B cell (primary cell): ENCODE measurements around the gene PRM1. TPM values are rescaled to one million over a fixed set of nuclear protein-coding genes. Genes with fewer than 3 reads are reported as not detected.

Source experiments
- ATAC-seq: fragments of 200-7000 bp; cut with Tn5 transposase; one replicate; pipeline ENCODE4 v1.10.0; 2021; ENCODE audit warnings: low read depth, mild to moderate bottlenecking, moderate number of reproducible peaks, moderate library complexity
- CTCF ChIA-PET: fragments of 350-600 bp; sonication (Branson Sonifier 250); formaldehyde crosslinking; loops from one replicate; lab custom pipeline; 2021; ENCODE audit warnings: antibody characterized with exemption, inconsistent platforms; lab: Charles Lee
- POLR2A ChIA-PET: fragments of 350-600 bp; sonication (Branson Sonifier 250); formaldehyde crosslinking; loops from one replicate; lab custom pipeline; 2021; ENCODE audit warnings: antibody characterized with exemption; lab: Charles Lee
- DNase-seq: peaks from one replicate; pipeline ENCODE4 v3.0.0; 2013
- H2AFZ ChIP-seq: 2 replicates; pipeline ENCODE4 v1.6.1; 2012; ENCODE audit warnings: mild to moderate bottlenecking, low read depth, low read length; ENCODE audit not compliant: insufficient read depth, poor library complexity, severe bottlenecking
- H3K27ac ChIP-seq, 2 donors: 1 replicate in 1 of 2; 2 replicates in 1 of 2; pipeline ENCODE4 v1.5.1; 2012 to 2013; ENCODE audit warnings: low read length in 2 of 2, mild to moderate bottlenecking in 2 of 2, moderate library complexity in 1 of 2
- H3K27me3 ChIP-seq, 4 experiments: fragments of 200-600 bp in 1 of 4; sonication (generic) in 1 of 4; replicated peaks in 1 of 4; 1 replicate in 2 of 4; 2 replicates in 2 of 4; pipeline versions ENCODE4 v1.6.1 to v1.7.0; 2013 to 2016; ENCODE audit warnings: low read length in 3 of 4, mild to moderate bottlenecking in 2 of 4, mixed read lengths in 1 of 4, moderate library complexity in 1 of 4; ENCODE audit not compliant: insufficient read depth in 4 of 4, control insufficient read depth in 3 of 4; ENCODE audit errors: control extremely low read depth in 1 of 4
- H3K36me3 ChIP-seq, 2 experiments: replicated peaks in 1 of 2; 1 replicate in 1 of 2; 2 replicates in 1 of 2; pipeline versions ENCODE4 v1.6.1 to v1.7.1; 2013; ENCODE audit warnings: low read length in 1 of 2; ENCODE audit not compliant: insufficient read depth in 2 of 2, control insufficient read depth in 1 of 2; ENCODE audit errors: control extremely low read depth in 1 of 2, extremely low read depth in 1 of 2
- H3K4me1 ChIP-seq, 2 donors: fragments of 200-600 bp in 1 of 2; sonication (generic) in 1 of 2; 1 replicate in 1 of 2; 2 replicates in 1 of 2; pipeline versions ENCODE4 v1.5.1 to v1.6.1; 2013 to 2017; ENCODE audit warnings: low read length in 2 of 2; ENCODE audit not compliant: control insufficient read depth in 2 of 2, insufficient read depth in 2 of 2
- H3K4me2 ChIP-seq: replicated peaks from 2 replicates; pipeline ENCODE3; 2012; ENCODE audit warnings: mild to moderate bottlenecking, low read depth, low read length; ENCODE audit not compliant: poor library complexity, severe bottlenecking
- H3K4me3 ChIP-seq, 5 experiments: fragments of 200-600 bp in 1 of 5; sonication (generic) in 1 of 5; 1 replicate in 3 of 5; 2 replicates in 2 of 5; pipeline versions ENCODE4 v1.5.1 to v1.7.0; 2011 to 2016; ENCODE audit warnings: low read length in 4 of 5, mild to moderate bottlenecking in 4 of 5, low read depth in 2 of 5, control low read depth in 1 of 5, moderate library complexity in 1 of 5; ENCODE audit not compliant: insufficient read depth in 1 of 5; ENCODE audit errors: control extremely low read depth in 1 of 5, extremely low read depth in 1 of 5
- H3K79me2 ChIP-seq: fragments of 200-600 bp; sonication (generic); one replicate; pipeline ENCODE4 v1.6.0; 2016; ENCODE audit warnings: low read length; ENCODE audit not compliant: control insufficient read depth, insufficient read depth
- H3K9ac ChIP-seq: fragments of 200-600 bp; sonication (generic); 2 replicates; pipeline ENCODE4 v1.6.1; 2017; ENCODE audit warnings: mild to moderate bottlenecking, low read length, moderate library complexity
- H3K9me3 ChIP-seq, 3 donors: one replicate each; pipeline versions ENCODE4 v1.6.1 to v1.7.1; 2013; ENCODE audit warnings: low read length in 2 of 3; ENCODE audit not compliant: control insufficient read depth in 2 of 3, insufficient read depth in 1 of 3; ENCODE audit errors: control extremely low read depth in 1 of 3
- H4K20me1 ChIP-seq: 2 replicates; pipeline ENCODE4 v1.6.0; 2012; ENCODE audit warnings: mild to moderate bottlenecking, low read length; ENCODE audit not compliant: insufficient read depth, control insufficient read depth, poor library complexity, severe bottlenecking
- H3K27ac Mint-ChIP-seq: one replicate; pipeline ENCODE4 v1.8.0; 2021; ENCODE audit warnings: mixed read lengths
- H3K27me3 Mint-ChIP-seq: one replicate; pipeline ENCODE4 v1.8.0; 2021; ENCODE audit warnings: mixed read lengths
- H3K4me1 Mint-ChIP-seq: one replicate; pipeline ENCODE4 v1.8.0; 2021; ENCODE audit warnings: mixed read lengths
- H3K4me3 Mint-ChIP-seq: one replicate; pipeline ENCODE4 v1.8.0; 2021; ENCODE audit warnings: mixed read lengths
- H3K9me3 Mint-ChIP-seq: one replicate; pipeline ENCODE4 v1.8.0; 2022; ENCODE audit warnings: mixed read lengths; ENCODE audit not compliant: insufficient read depth
- CTCF ChIP-seq: fragments of 200-600 bp; IDR thresholded peaks from one replicate; pipeline ENCODE4 v1.8.0; 2022; ENCODE audit warnings: antibody characterized with exemption, mild to moderate bottlenecking
- EZH2 ChIP-seq: IDR thresholded peaks from 2 replicates; pipeline ENCODE4 v1.6.1; 2012; ENCODE audit warnings: borderline replicate concordance, low read depth, mild to moderate bottlenecking, moderate library complexity, low read length; ENCODE audit not compliant: insufficient read depth, poor library complexity, severe bottlenecking
- WGBS: methylation state at CpG from one replicate; pipeline ENCODE4 v1.1.5; 2013; ENCODE audit warnings: missing lambda C conversion rate; ENCODE audit not compliant: insufficient coverage; 5-methylcytosine and 5-hydroxymethylcytosine counted together
- intact Hi-C: fragments of 100-400 bp; cut with micrococcal nuclease; formaldehyde crosslinking; loops from one replicate; pipeline ENCODE4 v1.10.0; 2022
- polyA plus RNA-seq: library from polyadenylated mRNA; depleted of rRNA; stranded (reverse); fragments of >200 nt; gene quantifications from 2 replicates; pipeline ENCODE4 v1.2.3, GENCODE V29; 2012
- total RNA-seq, 2 donors: library from RNA; stranded (reverse); fragments of 120-200 nt in 1 of 2; gene quantifications; 1 replicate in 1 of 2; 2 replicates in 1 of 2; pipeline versions ENCODE4 v1.2.3 to v1.2.4, GENCODE V29; 2013 to 2022

Gene PRM1
- total and polyA plus RNA-seq, 2 donors (not counting 1 experiment from before 2014, with no cell fraction given): not detected

- Mint-ChIP-seq H3K27ac (peak overlapping the region; percentile 68), H3K4me1 (peaks cover 34% of the 10 kb centered on the region), H3K27me3 (no peaks in the 10 kb centered on the region), H3K4me3 (peak overlapping the region; percentile 71), H3K9me3 (no peaks in the 10 kb centered on the region)
- intact Hi-C loops: loop anchor here (2.0 kb wide), 1 partner anchor 20 kb away; no protein-coding TSS in a partner anchor
- CTCF ChIA-PET: interaction anchor here (2.1 kb wide), 1 partner anchor 23 kb away, joined by 9 read pairs; the partner anchor contains the start of gene SOCS1
- Histone ChIP-seq H3K4me3 (peak overlapping the region in 3 of 5 experiments; percentile 38 to 56 (median 47)), H3K4me1 (peaks cover 16 to 19% of the 10 kb centered on the region in 2 donors), H3K9ac (peak overlapping the region; percentile 57), H3K27me3 (no peaks in the 10 kb centered on the region), H4K20me1 (no peaks in the 10 kb centered on the region), H3K27ac (peak overlapping the region in 1 of 2 donors; percentile 37), H2AFZ (peak overlapping the region; percentile 81), H3K36me3 (no peaks in the 10 kb centered on the region), H3K9me3 (no peaks in the 10 kb centered on the region), H3K79me2 (no peaks in the 10 kb centered on the region), H3K4me2 (peak overlapping the region; percentile 92)
- WGBS: 67% methylated on average over 1 of the region's 3 CpGs
- TF ChIP-seq CTCF (no peak), EZH2 (no peak)
- ATAC-seq: no peak
- no peak for DNase-seq
- POLR2A ChIA-PET: interaction anchor here (0.7 to 1.1 kb wide), 2 partner anchors 23 to 145 kb away, joined by 3 to 7 read pairs; partner anchors contain the start of gene SOCS1
Observed at GRCh38 chr16:11232302-11232851, 48.8 kb downstream of the PRM1 start.

GRCh38 chr16:11231367-11231970 is 49.7 kb downstream of the PRM1 start:
- peaks cover 35% of the 10 kb centered on the region for H3K4me1 Mint-ChIP-seq
- TF ChIP-seq EZH2 (no peak), CTCF (no peak)

More at GRCh38 chr16:11231367-11231970, 49.7 kb downstream of the PRM1 start:
- H4K20me1 ChIP-seq: no peaks in the 10 kb centered on the region
- H3K4me1 ChIP-seq: peaks cover 16 to 19% of the 10 kb centered on the region in 2 donors
- Mint-ChIP-seq H3K27me3 (no peaks in the 10 kb centered on the region), H3K9me3 (no peaks in the 10 kb centered on the region), H3K4me3 (peak overlapping the region; percentile 26), H3K27ac (peak overlapping the region; percentile 50)
- H3K36me3 ChIP-seq: no peaks in the 10 kb centered on the region
- POLR2A ChIA-PET: interaction anchor here (0.6 to 1.5 kb wide), 5 partner anchors 17 to 145 kb away, joined by 3 to 7 read pairs (median 3); partner anchors contain the start of gene SOCS1
- no peaks in the 10 kb centered on the region for H3K27me3 ChIP-seq
- CTCF ChIA-PET: interaction anchor here (0.9 kb wide), 1 partner anchor 12 kb away, joined by 3 read pairs; no protein-coding TSS in a partner anchor
- DNase-seq (no peak), ATAC-seq (no peak)
- 93% methylated on average over 8 of the region's 10 CpGs for WGBS
- intact Hi-C loops: no loop called here
- H3K79me2 ChIP-seq: no peaks in the 10 kb centered on the region
- no peak overlapping the region for H3K4me2 ChIP-seq
- no peak overlapping the region for H2AFZ ChIP-seq
- H3K27ac ChIP-seq: no peak overlapping the region
- H3K9me3 ChIP-seq: no peaks in the 10 kb centered on the region
- H3K4me3 ChIP-seq: no peak overlapping the region
- H3K9ac ChIP-seq: no peak overlapping the region
